Measurements from ENCODE around the gene COL1A1.

COL1A1 gene

DNA sequence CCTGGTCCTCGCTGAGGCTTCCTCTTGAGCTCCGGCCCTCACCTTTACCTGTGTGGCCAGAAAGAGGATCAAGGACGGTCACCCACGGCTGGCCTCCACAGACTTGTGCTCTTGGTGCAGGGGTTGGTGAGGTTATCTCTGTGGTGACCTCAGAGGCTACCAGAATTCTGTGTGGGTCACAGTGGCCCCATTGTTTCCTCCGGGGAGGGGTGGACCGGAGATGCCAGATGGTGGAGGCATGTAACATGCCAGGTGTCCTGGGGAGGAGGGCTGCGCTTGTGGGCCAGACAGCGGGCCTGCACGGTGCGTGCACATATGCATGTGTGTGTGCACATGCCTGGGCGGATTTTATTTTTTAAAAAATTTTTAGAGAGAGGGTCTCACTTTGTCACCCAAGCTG is 29.3 kb downstream of the COL1A1 start:
- DNase-seq (ENCODE audit: low spot score): no peak

DNA sequence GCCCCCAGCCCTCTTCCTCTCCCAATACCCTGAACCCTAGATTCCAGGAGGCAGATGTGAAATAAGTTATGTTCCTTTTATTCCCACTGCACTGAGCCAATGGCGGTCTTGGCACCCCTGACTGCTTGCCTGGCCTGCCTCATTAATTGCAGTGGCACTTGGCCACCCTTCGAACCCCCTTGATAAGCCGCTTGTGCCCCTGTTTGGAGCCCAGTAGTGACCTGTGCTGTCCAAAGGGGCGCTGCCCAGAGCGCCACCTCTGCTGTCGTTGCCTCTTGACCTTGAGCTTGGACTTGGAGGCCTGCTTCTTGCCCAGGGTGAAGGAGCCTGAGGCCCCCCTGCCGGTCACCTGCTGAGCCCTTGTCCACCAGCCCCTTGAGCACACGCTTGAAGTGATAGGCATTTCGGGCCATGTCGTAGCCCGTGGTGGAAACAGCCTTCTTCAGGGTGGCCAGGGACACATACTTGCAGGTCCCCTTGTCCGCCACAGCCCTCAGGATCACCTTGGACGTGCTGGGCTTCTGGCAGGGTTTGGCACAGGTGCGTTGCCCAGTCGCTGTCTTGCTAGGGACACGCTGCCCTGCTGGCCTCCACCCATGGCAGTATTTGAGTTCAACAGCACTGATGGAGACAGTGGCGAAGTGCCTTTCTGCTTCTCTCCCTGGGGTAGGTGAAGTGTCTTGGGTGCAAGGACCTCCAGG is 29.9 kb downstream of the COL1A1 start:
- DNase-seq (ENCODE audit: low spot score): no peak

DNA sequence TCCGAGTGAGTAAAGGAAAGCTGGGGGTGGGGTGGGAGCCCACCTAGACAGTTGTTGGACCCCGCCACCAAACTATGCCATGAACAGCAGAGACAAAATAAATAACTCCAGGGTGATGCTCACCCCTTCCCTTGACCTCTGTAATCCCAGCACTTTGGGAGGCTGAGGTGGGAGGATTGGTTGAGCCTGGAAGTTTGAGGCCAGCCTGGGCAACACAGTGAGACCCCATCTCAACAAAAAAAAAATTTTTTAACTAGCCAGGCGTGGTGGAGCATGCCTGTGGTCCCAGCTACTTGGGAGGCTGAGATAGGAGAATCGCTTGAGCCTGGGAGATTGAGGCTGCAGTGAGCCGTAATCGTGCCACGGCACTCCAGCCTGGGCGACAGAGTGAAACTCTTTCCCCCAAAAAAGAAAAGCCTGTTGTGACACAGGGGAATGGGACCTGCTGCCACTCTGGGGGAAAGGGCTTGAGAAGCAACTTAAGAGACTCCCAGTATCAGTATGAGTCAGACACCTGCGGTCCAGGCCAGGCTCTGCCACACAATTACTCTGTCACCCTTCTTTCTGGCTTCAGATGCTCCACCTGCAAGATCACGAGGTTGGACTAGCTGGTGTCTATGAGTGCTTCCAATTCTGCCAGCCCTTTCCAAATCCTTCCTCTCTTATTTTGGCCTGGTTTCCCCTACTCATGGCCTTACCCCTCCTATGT is 30.6 kb downstream of the COL1A1 start:
- DNase-seq (ENCODE audit: low spot score): no peak

DNA sequence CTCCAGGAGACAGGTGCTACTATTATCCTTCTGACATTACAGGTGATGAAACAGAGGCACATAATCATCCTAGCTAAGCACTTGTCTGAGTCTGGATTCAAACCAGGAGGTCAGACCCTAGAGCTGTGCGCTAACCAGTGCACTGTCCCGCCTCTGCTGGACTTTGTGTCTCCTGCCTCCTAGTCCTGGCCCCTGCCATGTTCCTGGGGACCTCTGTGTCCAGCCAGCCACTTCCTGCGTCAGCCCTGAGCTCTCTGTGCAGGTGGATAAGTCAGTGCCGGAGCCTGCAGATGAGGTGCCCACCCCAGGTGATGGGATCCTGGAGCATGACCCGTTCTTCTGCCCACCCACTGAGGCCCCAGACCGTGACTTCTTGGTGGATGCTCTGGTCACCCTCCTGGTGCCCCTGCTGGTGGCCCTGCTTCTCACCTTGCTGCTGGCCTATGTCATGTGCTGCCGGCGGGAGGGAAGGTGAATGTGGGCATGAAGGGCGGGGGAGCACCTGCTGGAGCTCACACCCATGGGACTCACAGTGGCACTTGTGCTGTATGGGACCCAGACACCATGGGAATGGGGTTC is 31.5 kb downstream of the COL1A1 start:
- no peak for DNase-seq (ENCODE audit: low spot score)

DNA sequence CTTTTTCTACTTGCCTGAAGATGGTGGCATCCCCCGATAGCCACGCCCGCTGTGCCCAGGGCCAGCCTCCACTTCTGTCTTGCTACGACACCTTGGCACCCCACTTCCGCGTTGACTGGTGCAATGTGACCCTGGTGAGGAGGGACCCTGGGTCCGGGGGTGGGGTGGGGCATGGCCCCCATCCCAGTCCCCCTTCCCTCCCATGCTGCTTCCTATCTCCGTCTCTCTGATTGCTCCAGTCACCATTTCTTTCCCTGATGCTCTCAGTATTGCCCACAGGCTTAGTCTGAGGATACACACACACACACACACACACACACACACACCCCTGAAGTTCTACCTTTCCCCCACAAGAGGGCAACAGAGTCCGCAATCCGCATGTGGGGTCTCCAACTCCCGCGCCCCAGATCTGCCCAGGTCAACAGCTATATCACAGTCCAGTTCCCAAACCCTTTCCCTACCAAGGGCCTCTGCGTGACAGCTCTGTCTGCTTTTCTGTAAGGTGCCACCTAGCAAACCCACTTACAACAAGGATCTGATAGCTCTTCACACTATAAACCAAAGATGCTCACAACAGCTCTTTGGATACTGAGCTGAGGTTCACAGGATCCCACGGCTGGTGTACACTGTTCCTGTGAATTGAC is 32.2 kb downstream of the COL1A1 start:
- peak; percentile 57 for DNase-seq (ENCODE audit: low spot score)

DNA sequence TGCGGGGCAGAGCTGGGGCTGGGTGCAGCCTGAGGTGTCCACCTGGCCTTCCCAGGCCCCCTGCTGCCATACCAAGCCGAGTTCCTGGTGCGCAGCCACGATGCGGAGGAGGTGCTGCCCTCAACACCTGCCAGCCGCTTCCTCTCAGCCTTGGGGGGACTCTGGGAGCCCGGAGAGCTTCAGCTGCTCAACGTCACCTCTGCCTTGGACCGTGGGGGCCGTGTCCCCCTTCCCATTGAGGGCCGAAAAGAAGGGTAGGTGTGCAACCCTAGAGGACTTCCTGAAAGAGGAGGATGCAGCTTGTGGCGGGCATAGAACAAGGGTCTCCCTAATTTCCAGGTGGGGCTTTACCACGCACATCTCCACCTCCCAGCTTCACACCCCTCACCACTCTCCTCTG is 33.1 kb downstream of the COL1A1 start:
- DNase-seq (ENCODE audit: low spot score): no peak

DNA sequence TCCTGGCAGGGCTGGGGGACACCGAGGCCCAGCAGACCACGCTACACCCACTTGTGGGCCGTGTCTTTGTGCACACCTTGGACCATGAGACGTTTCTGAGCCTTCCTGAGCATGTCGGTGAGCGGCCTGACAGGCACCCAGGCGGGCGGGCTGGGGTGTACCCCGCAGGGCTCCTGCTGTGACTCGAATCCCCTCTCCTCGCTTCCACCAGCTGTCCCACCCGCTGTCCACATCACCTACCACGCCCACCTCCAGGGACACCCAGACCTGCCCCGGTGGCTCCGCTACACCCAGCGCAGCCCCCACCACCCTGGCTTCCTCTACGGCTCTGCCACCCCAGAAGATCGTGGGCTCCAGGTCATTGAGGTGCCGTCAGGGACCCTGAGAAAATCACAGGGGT is 34.1 kb downstream of the COL1A1 start:
- no peak for DNase-seq (ENCODE audit: low spot score)

DNA sequence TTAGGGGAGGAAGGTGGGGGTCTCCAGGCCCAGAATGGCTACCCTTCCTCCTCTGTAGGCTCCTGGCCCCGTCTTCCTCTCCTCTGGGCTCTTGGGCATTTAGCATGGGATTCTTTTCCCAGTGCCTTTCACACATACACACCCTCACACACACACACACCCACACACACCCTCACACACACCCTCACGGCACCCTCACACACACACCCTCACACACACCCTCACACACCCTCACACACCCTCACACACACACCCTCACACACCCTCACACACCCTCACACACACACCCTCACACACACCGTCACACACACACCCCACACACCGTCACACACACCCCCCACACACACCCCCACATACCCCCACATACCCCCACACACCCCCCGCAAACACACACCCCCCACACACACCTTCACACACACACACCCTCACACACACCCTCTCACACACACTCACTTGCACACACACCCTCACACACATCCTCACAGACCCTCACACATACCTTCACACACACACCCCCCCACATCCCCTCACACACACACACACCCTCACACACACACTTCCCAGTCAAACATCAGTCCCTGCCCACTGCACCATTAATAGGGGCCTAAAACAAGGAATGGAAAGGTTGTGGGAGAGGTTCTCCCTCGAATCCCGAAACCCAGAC is 34.8 kb downstream of the COL1A1 start:
- DNase-seq (ENCODE audit: low spot score): no peak

DNA sequence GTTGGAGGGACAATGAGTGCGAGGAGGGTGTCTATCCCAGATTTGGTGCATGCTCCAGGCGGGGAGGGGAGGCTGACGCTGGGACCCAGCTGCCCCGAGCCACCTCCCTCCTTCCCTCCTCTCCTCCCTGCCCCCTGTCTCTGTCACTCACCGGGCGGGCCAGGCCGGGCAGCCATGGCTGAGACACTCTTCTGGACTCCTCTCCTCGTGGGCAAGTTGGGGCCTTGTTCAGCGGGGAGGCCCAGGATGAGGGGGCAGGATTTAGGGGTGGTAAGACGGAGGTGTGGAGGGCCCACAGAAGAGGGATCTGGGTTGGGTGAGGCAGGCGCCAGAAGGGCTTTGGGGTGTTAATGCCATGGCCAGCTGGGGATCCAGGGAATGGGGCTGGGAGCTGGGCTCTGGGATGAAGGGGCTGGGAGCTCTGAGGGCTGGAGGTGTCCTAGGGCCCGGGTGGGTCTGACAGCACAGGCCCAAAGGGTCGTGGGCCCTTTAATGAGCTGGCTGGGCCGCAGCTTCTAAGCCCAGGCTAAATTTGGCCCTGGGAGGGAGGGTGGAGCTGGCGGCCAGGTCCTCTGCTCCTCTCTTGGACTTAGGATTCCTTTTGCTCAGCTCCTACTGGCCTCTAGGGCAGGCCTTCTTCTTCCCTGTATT is 35.4 kb downstream of the COL1A1 start, which contains the start of gene SGCA:
SGCA (plus strand) TSS at position 139 of the 651 bp plus-strand sequence; CDS start at position 175, 36 bp downstream.
- no peak for DNase-seq (ENCODE audit: low spot score)

DNA sequence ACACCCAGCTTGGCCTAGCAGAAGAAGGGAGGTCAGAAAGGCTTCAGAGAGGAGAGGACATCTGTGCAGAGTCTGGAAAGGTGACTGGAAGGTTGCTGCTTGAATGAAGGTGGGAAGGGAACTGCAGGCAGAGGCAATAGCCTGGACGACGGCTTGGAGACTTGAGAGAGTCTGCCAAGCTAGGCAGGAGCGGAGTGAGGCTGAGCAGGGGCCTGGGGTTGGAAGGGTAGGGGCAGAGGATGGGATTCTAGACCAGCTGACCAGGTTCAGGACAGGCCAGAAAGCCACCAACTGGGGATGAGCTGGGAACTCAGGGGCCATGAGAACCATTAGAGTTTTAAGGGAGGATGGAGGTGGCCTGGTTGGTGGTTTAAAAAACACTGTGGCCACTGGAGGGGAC is 36.0 kb downstream of the COL1A1 start:
- DNase-seq (ENCODE audit: low spot score): no peak

DNA sequence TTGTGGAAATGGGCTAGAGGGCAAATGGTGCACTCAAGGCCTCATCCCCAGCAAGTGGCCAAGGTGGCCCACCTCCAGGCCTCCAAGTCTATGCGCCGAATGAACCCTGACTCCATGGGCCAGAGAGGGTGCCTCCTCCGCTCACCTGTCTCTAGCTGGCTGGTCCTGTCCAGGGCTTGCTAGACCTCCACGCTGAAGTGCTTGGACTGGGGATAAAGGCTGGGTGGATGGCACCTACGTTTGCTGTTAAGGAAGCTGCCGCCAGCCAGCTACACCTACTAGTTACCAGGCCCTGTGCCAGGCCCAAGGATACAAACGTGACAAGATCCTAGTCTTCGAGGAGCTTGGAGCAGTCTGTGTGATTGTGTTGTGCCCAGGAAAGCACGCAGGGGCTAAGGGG is 36.4 kb downstream of the COL1A1 start:
- no peak for DNase-seq (ENCODE audit: low spot score)

DNA sequence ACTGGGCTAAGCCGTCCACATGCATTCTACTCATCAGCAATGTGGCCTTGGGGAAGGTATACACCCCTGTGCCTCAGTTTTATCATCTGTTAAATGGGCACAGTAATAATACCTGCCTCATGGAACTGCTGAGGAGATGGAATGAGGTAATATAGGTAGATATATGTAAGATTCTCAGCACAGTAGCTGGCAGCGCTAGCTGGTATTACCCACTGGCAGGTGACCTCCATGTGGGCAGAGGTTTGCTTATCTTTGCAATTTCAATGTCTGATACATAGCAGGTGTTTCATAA is 36.8 kb downstream of the COL1A1 start:
- DNase-seq (ENCODE audit: low spot score): no peak

DNA sequence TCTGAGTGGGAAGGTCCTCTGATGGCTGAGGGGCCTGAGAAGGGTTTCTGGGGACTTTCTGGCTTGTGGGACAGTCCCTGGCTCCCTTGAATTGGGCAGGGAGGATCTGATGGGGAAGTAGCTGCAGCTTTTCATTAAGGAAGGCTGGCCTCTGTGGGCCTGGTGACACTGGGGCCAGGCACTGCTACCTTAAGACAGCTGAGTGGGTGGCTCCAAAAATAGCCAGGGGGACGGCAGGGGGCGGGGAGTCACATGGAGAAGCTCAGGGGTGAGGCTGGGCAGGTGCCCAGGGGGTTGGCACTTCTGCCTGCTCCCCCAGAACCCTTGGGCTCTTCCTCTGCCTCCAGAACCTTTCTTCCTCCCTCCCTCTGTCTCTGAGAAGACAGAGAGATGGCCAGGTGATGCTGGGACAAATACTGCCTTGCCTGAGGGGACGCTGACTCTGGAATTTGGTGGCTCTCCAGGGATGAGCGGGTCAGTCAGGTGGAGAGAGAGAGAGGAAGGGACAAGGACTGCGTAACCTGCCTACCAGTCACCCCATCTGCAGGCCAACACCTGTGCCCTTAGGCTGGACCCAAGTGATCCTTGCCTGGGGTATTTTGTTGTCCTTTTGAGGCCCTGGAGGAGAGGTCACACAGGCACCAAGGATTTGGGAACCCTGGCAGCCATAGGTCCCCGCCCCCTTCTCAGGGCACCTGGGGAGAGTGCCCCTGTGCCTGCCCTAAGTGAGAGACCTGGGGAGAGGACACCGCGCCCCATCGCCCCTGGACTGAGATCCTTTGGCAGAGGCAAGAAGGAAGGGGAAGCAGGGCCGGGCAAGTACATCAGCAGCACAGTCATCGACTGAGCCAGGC is 37.4 kb downstream of the COL1A1 start:
- no peak for DNase-seq (ENCODE audit: low spot score)

DNA sequence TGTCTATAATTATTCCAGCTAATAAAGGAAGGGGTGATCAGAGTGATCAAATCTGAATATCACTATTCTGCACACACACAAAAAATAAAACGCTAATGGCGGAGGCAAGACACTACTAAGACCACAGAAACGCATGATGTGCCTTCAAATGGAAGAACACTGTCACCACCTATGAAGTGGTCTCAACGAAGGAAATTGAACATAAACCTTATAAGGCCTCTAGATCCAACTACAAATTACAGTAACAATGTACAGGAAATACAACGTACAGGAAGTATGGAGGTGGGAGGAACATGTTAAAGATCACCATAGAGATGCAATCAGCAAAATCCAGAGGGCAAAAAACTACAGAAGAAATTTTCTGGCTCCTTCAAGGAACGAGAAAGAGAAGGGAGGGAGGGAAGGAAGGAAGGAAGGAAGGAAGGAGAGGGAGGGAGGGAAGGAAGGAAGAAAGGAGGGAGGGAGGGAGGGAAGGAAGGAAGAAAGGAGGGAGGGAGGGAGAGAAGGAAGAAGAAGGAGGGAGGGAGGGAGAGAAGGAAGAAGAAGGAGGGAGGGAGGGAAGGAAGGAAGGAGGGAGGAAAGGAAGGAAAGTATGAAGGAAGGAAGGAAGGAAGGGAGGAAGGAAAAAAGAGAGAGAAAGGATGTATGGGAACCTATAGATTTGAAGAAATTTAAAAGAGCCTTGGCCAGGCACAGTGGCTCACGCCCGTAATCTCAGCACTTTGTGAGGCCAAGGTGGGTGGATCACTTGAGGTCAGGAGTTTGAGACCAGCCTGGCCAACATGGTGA is 38.8 kb downstream of the COL1A1 start:
- no peak for DNase-seq (ENCODE audit: low spot score)

DNA sequence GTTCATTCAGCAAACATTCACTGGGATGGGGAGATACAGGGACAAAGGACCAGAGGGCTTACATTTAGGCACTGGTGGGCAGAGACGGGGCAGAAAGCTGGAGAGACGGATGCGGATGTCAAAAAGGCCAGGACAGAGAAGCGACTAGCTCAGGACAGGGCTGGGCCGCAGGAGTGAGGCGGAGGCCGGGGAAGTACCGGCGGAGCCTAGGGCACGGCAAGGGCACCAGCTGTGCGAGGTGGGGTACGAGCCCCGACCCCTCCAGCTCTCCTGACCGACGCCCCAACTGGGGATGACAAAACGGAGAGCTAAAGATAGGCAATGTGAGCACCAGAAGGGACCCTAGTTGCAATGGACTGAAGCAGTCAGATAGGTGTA is 39.5 kb downstream of the COL1A1 start:
- no peak for DNase-seq (ENCODE audit: low spot score)

DNA sequence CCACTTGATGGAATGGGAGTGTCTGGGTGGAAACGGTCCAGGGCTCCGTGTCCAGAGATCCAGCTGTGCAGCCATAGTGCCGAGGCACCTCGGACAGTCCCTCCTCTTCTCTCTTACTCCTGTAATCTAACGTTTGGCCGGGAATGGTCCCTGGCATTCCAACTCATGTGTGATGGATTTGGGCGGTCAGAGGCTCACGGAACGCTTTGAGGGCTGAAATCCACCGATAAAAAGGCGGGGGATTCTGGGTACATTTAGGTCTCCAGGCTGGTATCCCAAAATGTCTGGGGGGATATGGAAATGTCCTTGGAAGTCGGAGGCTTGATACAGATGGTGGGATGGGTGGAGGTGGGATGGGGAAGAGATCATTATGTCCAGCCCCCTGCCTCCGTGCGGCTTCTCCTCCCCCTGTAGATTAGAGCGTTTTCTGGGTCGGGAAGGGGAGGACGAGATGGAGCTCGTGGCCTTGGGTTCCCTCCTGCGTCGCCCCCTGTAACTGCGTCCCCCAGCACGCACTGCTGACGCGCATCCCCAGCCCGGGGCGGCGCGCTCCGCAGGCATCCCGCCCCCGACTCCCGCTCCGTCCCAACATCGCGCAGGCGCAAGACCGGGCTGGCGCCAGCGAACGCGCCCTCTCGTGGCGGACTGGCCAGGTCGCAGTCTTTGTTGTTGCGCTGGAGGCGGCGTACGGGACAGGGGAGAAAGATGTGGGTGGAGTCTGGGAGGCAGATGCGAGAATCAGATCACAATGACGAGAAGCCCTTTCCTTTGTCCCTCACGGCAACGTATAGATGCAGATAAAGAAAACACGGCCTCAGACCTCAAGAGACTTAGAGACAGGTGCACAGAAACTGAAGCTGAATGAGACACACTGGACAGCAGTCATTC is 40.2 kb downstream of the COL1A1 start:
- DNase-seq (ENCODE audit: low spot score): peak; percentile 94

DNA sequence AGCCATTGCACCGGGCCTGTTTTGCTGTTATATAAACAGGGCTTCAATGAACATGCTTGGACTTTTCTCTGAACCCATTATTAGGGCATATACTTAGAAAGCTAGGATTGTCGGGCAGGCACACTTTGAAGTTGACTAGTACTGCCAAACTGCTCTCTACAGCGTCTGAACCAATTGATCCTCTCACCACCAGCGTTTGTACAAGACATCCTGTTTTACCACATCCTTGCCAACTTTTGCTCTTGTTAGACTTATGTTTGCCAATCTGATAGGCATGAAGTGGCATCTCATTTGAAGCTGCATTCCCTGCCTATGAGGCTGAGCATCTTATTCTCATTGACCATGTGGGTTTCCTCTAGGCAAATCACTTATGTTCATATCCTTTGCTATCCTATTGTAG is 43.5 kb downstream of the COL1A1 start:
- no peak for DNase-seq (ENCODE audit: low spot score)

DNA sequence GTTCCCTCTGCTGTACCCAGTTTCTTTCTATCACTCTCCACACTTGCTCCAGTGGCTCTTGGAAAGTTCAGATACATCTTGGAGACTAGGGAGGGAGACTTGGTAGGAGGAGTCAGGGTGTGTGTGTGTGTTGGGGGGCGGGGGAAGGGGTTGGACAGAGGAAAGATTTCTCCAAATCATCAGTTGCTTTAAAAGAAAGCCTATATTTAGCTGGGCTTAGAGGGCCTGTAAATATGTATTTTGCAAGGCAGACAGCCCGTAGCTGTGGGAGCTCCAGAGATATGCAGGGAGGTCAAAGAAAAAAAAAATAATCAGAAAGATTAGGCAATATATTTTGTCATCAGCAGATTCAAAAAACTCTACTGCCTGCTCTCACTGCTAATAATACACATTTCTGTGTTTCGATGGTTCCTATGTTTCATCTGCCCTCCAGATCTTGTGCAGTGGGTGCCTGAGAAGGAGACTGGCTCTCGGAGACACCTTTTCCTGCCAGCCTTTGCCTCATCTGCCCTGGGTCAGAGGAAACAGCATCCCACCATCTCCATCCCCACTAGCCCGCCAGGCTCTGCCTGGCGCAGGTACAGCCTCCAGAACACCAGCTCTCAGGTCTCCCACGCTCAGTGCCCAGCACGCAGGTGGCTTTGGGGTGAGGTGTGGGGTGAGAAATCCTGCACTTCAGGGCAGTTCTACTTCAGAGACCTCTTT is 46.2 kb downstream of the COL1A1 start:
- DNase-seq (ENCODE audit: low spot score): no peak

DNA sequence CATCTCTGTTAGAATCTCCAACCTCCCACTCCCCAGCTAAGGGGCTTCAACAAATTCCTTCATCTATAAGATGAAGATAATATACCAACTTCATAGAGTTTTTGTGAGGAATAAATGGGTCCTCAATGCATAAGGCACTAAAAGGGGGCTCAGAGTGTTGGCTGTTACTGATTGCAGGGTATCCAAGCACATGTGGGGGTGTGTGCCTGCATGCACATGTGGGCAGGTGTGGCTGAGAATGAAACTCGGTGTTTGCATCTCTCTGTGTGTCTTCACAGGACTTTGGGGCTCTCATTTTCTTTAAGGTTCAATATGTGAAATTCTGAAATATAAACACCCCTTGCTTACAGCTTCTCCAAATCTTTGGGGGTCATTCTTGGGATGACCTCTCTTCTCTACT is 46.8 kb downstream of the COL1A1 start:
- DNase-seq (ENCODE audit: low spot score): no peak
